ENCODE data around the gene SPP2. TPM values are rescaled to one million over a fixed set of nuclear protein-coding genes. Genes with fewer than 3 reads are reported as not detected.

Gene SPP2
- total and polyA plus RNA-seq, 2 experiments from 2014 or later, result 71.4 to 78.5 TPM

DNA sequence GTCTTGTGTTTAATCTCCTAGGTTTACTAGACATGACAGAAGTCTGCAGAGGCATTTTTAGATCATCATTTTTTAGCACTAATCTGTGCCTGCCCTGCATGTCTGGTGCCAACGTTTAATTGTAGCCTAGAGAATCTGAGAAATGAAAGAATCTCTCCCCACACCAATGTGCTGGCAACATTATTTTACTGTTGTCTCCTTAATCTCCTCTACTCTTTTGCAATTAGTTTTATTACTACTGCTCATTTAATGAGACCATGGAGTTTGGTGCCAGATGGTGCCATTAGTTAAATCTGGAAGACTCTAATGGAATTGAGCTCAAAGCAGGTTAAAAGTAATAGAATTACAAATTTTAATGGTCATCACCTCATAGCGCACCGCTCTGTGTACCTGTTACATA, 4.0 kb upstream of the SPP2 start:
- no peaks in the 10 kb centered on the region for H3K9me2 ChIP-seq (replicated peaks; ENCODE audit: insufficient read depth)
- WGBS (ENCODE audit: low lambda C conversion rate, missing lambda C conversion rate), result 76% methylated on average over 3 of the region's 3 CpGs
- no peaks in the 10 kb centered on the region for H3K9me3 ChIP-seq (ENCODE audit: low read depth)
- no peaks in the 10 kb centered on the region for H3K79me2 ChIP-seq
- H4K20me1 ChIP-seq (ENCODE audit: insufficient read depth, poor library complexity, severe bottlenecking), result no peaks in the 10 kb centered on the region
- H3K4me1 ChIP-seq (ENCODE audit: insufficient read depth), result no peaks in the 10 kb centered on the region
- H3K36me3 ChIP-seq (replicated peaks; ENCODE audit: insufficient read depth, low read depth), result no peaks in the 10 kb centered on the region
- no peak overlapping the region for H2AFZ ChIP-seq
- TF ChIP-seq EZH2 (IDR thresholded peaks at IDR 0.05; ENCODE audit: borderline replicate concordance) (no peak), EZH2phosphoT487 (IDR thresholded peaks at IDR 0.05; ENCODE audit: low read depth, severe bottlenecking, unreplicated experiment) (no peak), CTCF (IDR thresholded peaks at IDR 0.05; ENCODE audit: poor library complexity) (no peak)
- no peak overlapping the region for H3K4me3 ChIP-seq
- H3K27ac ChIP-seq, result no peak overlapping the region
- H3K27me3 ChIP-seq, result peaks cover 24% of the 10 kb centered on the region
- no peak for DNase-seq (ENCODE audit: low spot score)
- no peak overlapping the region for H3K4me2 ChIP-seq

DNA sequence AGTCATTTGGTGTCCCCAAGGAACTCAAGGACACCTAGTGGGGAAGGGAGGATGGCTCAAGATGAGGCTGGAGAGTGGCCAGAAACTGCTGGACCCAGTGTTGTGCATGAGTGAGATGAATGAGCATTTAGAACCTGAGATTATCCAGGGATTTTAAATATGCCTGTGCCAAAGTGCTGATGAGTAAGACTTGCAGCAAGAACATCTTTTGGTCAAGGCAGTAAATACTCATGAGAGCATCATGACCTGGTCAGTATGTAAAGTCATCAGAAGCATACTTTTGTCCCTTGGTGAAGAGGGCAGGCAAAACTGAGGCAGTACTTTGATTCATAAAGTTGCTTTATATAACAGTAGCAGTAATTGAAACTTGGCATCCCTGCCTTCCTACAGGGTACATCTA, 3.1 kb upstream of the SPP2 start:
- no peaks in the 10 kb centered on the region for H3K9me3 ChIP-seq (ENCODE audit: low read depth)
- H3K36me3 ChIP-seq (replicated peaks; ENCODE audit: insufficient read depth, low read depth), result no peaks in the 10 kb centered on the region
- H3K4me1 ChIP-seq (ENCODE audit: insufficient read depth), result no peaks in the 10 kb centered on the region
- no peaks in the 10 kb centered on the region for H4K20me1 ChIP-seq (ENCODE audit: insufficient read depth, poor library complexity, severe bottlenecking)
- no peak overlapping the region for H3K4me2 ChIP-seq
- H2AFZ ChIP-seq, result no peak overlapping the region
- TF ChIP-seq EZH2 (IDR thresholded peaks at IDR 0.05; ENCODE audit: borderline replicate concordance), result no peak
- TF ChIP-seq CTCF (IDR thresholded peaks at IDR 0.05; ENCODE audit: poor library complexity), result no peak
- TF ChIP-seq EZH2phosphoT487 (IDR thresholded peaks at IDR 0.05; ENCODE audit: low read depth, severe bottlenecking, unreplicated experiment), result no peak
- H3K4me3 ChIP-seq, result no peak overlapping the region
- no peaks in the 10 kb centered on the region for H3K9me2 ChIP-seq (replicated peaks; ENCODE audit: insufficient read depth)
- H3K79me2 ChIP-seq, result no peaks in the 10 kb centered on the region
- H3K27me3 ChIP-seq, result peaks cover 20% of the 10 kb centered on the region
- DNase-seq (ENCODE audit: low spot score), result no peak
- H3K27ac ChIP-seq, result no peak overlapping the region

DNA sequence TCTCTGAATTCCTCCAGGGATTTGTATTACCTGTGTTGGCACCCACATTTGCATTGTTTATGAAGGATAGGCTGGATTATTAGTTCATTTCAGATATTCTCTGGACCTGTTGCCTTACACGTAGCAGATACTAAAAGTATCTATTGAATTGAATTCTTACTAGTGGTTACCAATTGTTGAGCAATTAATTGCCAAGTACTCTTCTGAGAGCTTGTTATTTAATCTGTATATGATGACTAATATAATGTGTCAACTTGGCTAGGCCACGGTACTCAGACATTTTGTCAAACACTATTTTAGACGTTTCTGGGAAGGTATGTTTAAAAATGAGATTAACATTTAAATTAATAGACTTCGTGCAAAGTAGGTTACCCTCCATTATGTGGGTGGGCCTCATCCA, 2.5 kb upstream of the SPP2 start:
- peaks cover 14% of the 10 kb centered on the region for H3K27me3 ChIP-seq
- H3K79me2 ChIP-seq, result no peaks in the 10 kb centered on the region
- no peak for TF ChIP-seq CTCF (IDR thresholded peaks at IDR 0.05; ENCODE audit: poor library complexity)
- TF ChIP-seq EZH2 (IDR thresholded peaks at IDR 0.05; ENCODE audit: borderline replicate concordance), result no peak
- no peak for TF ChIP-seq EZH2phosphoT487 (IDR thresholded peaks at IDR 0.05; ENCODE audit: low read depth, severe bottlenecking, unreplicated experiment)
- no peaks in the 10 kb centered on the region for H3K36me3 ChIP-seq (replicated peaks; ENCODE audit: insufficient read depth, low read depth)
- no peak for DNase-seq (ENCODE audit: low spot score)
- no peak overlapping the region for H3K4me2 ChIP-seq
- H3K4me3 ChIP-seq, result no peak overlapping the region
- no peaks in the 10 kb centered on the region for H4K20me1 ChIP-seq (ENCODE audit: insufficient read depth, poor library complexity, severe bottlenecking)
- no peaks in the 10 kb centered on the region for H3K9me3 ChIP-seq (ENCODE audit: low read depth)
- H3K27ac ChIP-seq, result no peak overlapping the region
- H2AFZ ChIP-seq, result no peak overlapping the region
- no peaks in the 10 kb centered on the region for H3K4me1 ChIP-seq (ENCODE audit: insufficient read depth)
- WGBS (ENCODE audit: low lambda C conversion rate, missing lambda C conversion rate), result 88% methylated on average over 4 of the region's 4 CpGs
- H3K9me2 ChIP-seq (replicated peaks; ENCODE audit: insufficient read depth), result no peaks in the 10 kb centered on the region
